GM19395 (cell line): ENCODE data around the gene RFTN1.

ENCODE experiments used
- ATAC-seq: cut with Tn5 transposase; IDR thresholded peaks from one replicate; pipeline ENCODE4 v1.9.1; 2021; ENCODE audit warnings: mild to moderate bottlenecking, moderate library complexity; ENCODE audit not compliant: unreplicated experiment

Gene RFTN1

GRCh38 chr3:16488637-16489036 lies 24.9 kb downstream of the RFTN1 start:
- no peak for ATAC-seq

GRCh38 chr3:16487511-16488175 lies 25.9 kb downstream of the RFTN1 start:
- no peak for ATAC-seq

- no peak for ATAC-seq
These were observed 26.5 kb downstream of the RFTN1 start for GRCh38 chr3:16486951-16487480.

- no peak for ATAC-seq
These were observed 27.3 kb downstream of the RFTN1 start for GRCh38 chr3:16486201-16486600.

GRCh38 chr3:16485395-16485992 lies 28.0 kb downstream of the RFTN1 start:
- ATAC-seq = no peak

GRCh38 chr3:16484984-16485383 lies 28.5 kb downstream of the RFTN1 start:
- no peak for ATAC-seq

- no peak for ATAC-seq
These were observed 29.3 kb downstream of the RFTN1 start for GRCh38 chr3:16484216-16484615.

- ATAC-seq = peak; percentile 79
These were observed 30.5 kb downstream of the RFTN1 start for GRCh38 chr3:16482770-16483531.

- ATAC-seq = peak; percentile 32
These were observed 31.2 kb downstream of the RFTN1 start for GRCh38 chr3:16482194-16482769.

GRCh38 chr3:16481546-16481897 lies 32.0 kb downstream of the RFTN1 start:
- no peak for ATAC-seq

GRCh38 chr3:16480861-16481545 lies 32.5 kb downstream of the RFTN1 start:
- no peak for ATAC-seq

- ATAC-seq = no peak
These were observed 35.0 kb downstream of the RFTN1 start for GRCh38 chr3:16478516-16478915.

GRCh38 chr3:16477521-16477920 lies 36.0 kb downstream of the RFTN1 start:
- ATAC-seq = no peak

GRCh38 chr3:16477056-16477455 lies 36.4 kb downstream of the RFTN1 start:
- ATAC-seq = peak; percentile 26

GRCh38 chr3:16476636-16477035 lies 36.9 kb downstream of the RFTN1 start:
- peak; percentile 65 for ATAC-seq

GRCh38 chr3:16475766-16476165 lies 37.7 kb downstream of the RFTN1 start:
- no peak for ATAC-seq

- no peak for ATAC-seq
These were observed 38.6 kb downstream of the RFTN1 start for GRCh38 chr3:16474920-16475319.

- ATAC-seq = no peak
These were observed 39.3 kb downstream of the RFTN1 start for GRCh38 chr3:16474216-16474615.

- ATAC-seq = no peak
These were observed 40.9 kb downstream of the RFTN1 start for GRCh38 chr3:16472593-16472992.

- no peak for ATAC-seq
These were observed 41.6 kb downstream of the RFTN1 start for GRCh38 chr3:16471897-16472296.

GRCh38 chr3:16470590-16470989 lies 42.9 kb downstream of the RFTN1 start:
- ATAC-seq = no peak
